ENCODE measurements around the gene PRKCE.
"Not testable (repeated sequence)": the region's sequence is repeated elsewhere in the genome, so short reads cannot be mapped to it uniquely, and the experiment has no call there.

Gene PRKCE

DNA sequence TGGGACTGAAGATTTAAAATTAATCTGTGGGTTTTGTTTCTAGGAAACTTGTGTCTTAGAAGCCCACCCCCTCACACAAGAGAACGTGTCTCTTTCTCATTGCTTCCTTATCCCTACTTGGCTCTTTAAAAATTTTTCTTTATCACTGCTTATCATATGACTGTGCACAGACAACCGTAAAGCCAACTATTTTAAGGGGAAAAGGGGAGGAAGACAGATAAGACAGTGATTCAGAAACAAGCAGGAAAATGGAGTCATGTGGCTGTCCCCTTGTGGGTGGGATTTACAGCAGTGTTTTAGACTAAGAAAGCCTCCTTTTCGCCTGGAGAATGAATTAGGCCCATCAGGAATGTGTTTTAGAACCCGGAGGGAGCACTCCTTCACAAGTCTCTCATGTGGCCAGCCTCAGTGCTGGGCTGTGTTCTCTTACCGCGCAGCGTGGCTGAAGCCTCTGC, 17.6 kb downstream of the PRKCE start:
- DNase-seq (ENCODE audit: low spot score) = peak; percentile 39

DNA sequence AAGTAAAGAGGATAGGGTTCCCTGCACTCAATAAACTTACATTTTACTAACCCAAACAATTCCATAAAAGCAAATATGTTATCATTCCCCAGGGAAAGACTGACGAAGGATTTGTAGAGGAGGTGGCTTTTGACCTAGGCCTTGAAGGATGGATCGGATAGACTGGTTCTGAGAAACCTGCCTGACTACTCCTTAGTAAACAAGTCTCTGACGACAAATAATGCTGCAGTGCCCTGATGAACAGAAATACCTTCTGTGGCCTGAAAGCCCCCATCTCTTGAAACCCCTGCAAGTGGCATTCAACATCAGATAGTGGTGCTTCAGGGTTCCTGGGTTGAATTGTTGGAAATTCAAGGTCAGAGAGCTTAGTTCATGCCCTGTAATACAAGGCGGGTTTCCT, 19.2 kb downstream of the PRKCE start:
- no peak for DNase-seq (ENCODE audit: low spot score)

DNA sequence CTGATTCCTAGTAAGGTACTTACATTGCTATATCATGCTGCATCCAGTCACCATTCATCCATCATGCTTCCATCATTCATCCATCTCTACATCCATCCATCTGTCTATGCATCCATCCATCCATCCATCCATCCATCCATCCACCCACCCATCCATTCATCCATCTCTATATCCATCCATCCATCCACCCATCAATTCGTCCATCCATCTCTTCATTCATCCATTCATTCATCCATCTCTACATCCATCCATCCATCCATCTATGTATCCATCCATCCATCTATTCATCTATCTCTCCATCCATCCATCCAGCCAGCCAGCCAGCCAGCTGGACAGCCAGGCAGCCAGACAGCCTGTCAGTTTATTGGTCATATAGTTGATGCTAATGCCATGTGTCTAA, 20.7 kb downstream of the PRKCE start:
- no peak for DNase-seq (ENCODE audit: low spot score)

DNA sequence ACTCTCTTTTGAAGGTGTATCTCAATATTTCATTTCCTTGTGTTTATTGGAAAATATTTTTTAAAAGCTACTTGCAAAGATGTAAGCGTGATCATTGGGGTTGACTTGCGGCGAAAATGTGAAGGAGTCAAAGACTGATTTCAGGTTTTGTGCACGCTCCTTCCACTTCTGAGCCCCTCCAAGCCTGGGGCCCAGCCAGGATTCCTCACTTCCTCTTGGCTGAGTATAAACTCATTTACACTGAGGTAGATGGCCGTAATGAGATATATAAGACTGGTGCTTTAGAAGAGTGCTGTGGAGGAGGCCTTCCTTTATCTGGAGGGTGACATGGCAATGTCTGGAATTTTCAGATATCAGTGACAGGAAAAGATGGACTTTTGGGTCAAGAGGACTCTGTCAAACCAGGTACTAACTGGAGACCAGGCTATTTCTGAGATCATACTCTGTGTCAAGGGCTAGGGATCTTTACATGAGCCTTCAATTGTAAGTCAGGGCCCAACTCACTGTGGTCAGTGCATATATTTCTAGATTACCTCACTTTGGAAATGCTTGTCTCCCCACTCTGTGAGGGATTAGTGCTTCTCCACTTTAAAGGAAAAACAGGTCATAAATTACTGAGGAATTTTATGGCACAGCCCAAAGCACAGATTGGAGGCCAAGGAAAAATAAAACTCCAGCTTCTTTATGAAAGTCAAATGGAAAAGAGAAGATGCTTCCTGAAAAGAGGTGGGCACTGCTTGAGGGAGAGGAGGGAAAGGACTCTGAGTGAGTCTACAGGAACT, 22.8 kb downstream of the PRKCE start:
- DNase-seq (ENCODE audit: low spot score) = no peak

DNA sequence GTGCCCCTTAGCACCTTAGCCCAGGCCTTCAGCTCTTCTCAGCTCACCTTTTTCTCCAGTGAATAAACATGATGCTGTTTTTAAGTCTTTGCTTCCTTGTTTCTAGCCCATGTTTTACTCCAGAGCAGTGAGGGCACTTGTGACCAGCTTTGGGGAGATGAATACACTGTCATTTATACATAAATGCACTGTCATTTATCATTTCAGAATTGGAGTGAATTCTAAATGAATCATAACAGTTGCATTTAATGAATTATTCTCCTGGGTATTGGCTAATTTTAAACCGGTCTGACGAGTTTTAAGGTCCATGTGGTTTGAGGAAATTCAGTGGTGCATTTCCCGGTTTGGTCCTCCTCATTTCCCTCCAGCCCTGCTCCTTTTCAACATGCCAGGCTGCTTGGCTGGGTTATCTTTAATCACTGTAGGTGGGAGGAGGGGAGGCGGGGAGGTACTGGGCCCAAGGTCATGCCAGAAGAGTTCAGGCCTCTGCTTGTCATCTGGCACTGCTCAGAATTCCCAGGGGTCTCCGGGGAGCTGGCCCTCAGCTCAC, 23.9 kb downstream of the PRKCE start:
- no peak for DNase-seq (ENCODE audit: low spot score)

DNA sequence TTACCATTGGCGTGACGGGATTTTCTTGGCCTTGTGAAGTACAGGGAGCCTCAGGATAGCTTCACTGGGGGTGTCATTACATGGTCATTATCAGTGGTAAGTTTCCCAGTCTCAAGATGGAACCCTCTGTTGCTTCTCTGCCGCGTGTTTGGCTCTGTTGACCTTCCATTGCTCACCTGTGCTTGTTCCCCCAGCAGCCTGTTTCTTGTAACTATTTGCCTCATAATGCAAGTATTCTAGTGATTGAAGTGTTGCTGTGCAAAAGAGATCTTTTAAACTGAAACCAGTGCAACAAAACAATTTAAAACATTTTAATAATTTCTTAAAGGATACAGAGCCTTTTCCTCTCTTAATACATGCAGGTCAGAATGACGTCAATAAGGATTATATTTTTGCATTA, 24.6 kb downstream of the PRKCE start:
- DNase-seq (ENCODE audit: low spot score) = no peak

DNA sequence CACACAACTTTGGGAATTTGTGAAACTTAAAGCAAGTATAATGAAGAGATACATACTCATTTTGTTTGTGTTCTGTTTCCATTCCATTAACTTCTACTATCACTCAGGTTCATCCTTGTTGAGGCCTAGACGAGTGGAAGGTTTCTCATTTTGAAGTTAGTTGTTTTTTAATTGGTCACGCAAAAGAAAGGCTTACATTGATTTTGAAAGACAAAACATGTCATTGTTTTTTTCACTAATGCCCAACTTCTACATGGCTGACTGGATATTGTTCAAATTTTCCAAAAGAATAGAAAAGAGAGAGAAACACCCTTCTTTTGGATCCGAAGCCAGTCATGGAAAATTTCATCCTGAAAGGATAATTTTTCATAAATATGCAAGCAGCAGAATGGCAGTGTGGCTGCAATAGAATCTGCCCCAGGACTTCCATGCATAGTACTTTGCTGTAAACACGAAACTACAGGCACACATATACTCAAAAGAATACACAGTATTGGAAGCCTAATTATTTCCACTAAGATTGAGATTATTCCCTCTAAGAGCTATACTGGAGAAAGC, 27.4 kb downstream of the PRKCE start:
- DNase-seq (ENCODE audit: low spot score) = no peak

DNA sequence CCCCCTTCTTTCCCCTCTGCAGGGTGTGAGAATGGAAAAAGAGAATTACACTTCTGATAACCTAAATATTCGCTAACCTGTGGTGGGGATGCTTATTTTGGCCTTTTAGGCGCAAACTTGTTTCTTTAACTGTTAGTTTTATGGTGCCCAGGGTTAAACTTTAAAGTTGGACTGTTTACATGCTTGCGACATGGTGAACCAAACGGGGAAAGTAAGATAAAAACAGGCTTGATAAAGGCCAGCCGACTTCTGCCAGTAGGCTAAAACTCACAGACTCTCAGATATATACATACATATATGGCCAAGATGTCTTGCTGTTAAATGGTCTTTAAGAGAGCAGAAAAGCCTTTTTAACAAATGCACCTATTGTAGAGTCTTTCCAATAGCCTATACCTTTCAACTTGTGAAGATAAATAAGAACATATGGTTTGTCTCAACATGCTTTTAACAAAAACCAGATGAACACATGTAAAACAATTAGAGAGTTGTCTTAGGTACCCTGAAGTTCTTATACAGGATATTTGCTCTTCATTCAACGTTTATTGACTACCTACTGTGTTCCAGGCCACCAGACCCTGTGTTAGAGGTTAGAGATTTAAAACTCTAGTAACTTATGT, 29.0 kb downstream of the PRKCE start:
- no peak for DNase-seq (ENCODE audit: low spot score)

DNA sequence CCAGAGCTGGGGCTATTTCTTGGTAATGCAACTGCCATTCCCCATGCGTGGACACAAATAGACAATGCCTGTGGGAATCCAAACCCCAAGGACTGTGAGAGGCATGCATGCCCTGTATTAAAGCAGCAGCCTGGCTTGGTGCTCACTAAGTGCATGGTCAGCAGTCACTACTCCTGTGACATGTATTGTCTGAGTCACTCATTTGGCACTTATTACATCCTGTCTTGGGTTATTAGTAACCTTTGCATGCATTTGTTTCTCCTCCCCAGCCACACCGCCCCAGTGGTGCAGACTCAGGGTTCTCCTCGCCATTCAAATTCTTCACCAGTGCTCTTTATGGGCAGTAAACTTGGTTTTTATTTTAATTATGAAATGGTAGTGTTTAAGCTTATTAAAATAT, 30.2 kb downstream of the PRKCE start:
- peak; percentile 92 for DNase-seq (ENCODE audit: low spot score)

DNA sequence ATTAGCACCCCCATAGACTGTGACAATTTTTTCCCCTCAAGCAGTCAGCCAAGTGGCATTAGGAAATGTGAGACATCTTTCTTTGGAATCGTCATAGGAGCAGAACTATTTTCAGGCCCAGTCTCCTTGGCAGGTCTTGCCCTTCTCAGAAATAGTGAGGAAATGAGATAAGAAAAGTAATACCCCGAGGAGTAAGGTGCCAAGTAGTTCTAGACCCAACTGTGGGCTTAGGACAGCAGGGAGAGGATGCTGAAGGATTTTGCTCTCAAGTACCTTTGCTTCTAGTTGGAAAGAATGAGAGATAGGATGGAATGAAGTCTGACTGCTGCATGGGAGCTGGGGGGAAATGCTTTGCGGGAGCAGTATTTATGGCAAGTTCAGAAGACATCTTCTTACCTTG, 31.8 kb downstream of the PRKCE start:
- DNase-seq (ENCODE audit: low spot score) = no peak

DNA sequence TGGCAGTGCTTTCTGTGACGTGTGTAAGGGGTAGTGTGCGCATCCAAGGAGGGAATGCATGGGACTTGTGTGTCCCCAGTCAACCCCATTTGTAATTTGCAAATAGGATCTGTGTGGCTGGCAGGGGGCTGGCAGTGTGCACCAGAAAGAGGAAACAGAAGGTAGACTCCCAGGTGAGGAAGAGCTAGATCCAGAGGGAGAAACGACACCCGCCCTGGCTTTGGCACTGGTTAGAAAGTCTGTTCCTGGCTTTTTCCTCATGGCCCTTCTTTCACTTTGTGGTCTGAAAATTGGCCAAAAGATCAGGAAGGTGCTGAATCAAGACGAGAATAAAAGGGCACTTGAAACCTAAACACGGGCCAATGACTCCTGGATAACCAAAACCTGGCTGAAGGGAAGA, 33.3 kb downstream of the PRKCE start:
- DNase-seq (ENCODE audit: low spot score) = no peak

DNA sequence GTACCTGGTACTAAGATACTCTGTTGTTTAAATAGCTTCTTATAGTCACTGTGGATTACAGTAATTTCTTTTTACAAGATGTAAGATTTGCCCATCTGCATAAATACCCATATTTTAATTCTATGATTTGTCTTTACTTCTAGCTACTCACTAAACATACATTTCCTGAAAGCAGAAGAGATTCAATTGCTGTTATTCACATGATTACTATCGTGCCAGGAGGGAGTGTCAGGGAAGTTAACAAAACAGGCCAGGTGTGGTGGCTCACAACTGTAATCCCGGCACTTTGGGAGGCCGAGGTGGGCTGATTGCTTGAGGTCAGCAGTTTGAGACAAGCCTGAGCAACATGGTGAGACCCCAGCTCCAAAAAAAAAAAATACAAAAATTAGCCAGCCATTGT, 33.8 kb downstream of the PRKCE start:
- no peak for DNase-seq (ENCODE audit: low spot score)

DNA sequence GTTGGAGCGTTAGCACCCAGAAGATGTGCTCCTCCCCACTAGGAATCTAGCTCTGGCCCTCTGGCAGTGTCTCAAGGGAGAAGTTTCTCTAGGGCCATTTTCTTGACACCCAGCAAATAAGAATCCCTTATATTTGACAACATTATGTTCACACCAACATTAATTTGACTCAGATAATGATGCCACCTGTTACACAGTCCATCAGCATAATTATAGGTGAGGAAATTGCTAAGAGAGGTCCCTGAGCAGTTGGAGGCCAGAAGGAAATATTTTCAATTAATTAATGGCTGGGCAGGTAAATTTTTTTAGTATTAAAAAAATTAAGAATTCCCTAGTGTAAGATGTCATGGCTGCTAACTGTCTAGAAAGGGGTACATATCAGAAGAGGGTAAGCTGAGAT, 36.5 kb downstream of the PRKCE start:
- no peak for DNase-seq (ENCODE audit: low spot score)

DNA sequence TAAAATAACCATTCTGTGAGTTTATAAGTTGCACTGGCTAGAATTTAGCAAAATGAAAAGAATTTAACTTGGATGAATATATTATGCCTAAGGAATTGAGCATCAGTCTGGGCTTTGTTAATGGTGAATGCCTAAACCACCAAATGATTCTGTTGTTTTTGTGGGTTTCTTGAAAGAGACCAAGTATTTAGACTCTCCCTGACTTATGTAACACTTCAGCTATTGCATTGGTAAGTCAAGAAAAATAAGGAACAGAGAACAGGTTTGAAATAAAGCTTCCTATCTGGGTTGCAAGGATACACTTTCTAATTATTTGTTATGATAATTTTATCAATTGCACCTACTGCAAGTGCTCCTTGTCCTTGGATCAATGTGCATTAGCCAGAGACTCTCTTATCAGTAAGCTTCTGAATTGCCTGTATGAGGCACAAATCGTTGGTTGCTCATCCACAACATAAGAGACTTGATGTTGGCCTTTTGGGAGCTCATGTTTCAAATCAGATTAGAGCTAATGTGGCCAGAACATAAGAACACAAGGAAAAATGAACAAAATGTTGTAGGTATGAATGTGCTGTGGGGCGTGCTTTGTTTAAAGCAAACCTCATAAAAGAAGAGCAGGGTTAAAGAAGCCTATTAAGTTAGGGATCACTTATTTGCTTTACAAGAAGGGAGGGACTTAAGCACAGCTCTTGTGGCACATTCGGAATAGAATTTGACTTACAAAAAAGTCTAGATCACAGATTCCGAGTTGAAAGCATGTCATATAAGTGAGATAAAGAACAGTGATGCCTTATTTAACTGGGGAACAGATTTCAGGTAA, 37.2 kb downstream of the PRKCE start:
- DNase-seq (ENCODE audit: low spot score) = no peak

DNA sequence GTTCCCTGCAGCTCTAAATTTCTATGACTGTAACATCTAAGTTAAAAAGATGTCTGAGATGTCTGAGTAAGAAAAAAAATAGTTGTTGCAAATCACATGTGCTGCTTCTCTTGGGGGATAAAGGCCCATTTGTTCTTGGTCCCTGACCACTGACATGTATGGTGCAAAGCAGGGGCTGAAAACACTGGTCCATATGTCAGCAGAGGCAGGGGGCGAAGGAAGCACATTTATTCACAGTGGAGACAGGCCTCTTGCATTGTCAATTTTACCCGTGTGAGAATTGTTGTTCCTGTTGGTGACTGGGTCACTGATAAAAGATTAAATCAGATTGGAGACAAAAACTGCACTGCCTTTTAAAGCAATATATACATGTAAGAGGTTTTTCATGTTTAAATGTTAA, 38.8 kb downstream of the PRKCE start:
- DNase-seq (ENCODE audit: low spot score) = no peak

DNA sequence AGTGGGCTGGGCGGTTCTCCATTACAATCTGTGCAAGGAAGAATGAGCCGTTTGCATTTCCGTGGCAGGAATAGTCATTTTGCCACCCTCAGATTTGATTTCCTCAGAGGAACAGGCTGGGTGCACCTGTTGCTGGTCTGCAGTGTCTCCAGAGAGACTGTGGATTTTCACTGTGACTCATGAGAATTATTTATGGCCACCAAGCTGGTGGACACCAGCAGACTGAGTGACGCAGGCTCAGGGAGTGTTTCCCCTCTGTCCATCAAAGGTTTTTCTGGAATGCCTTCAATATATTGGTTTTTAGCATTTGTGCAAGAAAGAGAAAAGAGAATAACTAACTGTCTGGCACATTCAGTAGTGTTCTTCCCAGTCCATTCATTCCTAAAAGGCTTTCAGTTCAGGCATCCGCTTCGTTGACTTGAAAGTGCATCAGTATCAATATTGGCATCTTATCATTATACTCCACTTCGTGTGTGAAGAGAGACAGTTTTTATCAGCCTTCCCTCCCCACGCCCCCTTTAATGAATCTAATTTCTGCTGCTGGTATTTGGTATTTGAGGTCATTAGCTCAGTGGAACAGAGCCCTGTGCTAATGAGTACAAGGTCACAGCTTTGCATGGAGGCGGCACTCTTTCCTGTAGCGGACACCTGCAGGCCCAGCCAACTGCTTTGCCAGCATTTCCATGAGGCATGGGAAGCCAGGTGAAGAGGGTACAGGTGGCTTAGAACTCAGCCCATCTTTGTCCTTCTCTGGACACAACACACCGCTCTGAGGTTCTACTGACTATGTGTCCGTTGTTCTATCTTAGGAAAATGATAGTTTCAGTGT, 39.9 kb downstream of the PRKCE start:
- no peak for DNase-seq (ENCODE audit: low spot score)

DNA sequence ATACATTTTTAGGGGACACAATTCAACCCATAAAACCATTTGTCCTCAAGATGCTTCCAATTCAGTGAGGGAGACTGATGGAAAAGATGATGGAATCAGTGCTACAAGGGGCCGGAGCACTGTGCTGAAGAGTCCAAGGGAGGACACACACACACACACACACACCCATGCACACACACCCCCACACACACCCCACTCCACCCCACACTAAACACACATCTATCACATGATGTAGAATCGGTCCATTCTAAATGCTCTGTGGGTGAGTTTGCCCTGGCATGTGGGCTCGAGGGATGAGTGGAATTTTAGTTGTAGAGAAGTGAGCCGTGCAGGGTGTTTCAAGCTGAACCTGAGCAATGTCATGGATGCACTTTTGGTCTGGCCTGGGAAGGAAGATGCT, 41.1 kb downstream of the PRKCE start:
- DNase-seq (ENCODE audit: low spot score) = no peak

DNA sequence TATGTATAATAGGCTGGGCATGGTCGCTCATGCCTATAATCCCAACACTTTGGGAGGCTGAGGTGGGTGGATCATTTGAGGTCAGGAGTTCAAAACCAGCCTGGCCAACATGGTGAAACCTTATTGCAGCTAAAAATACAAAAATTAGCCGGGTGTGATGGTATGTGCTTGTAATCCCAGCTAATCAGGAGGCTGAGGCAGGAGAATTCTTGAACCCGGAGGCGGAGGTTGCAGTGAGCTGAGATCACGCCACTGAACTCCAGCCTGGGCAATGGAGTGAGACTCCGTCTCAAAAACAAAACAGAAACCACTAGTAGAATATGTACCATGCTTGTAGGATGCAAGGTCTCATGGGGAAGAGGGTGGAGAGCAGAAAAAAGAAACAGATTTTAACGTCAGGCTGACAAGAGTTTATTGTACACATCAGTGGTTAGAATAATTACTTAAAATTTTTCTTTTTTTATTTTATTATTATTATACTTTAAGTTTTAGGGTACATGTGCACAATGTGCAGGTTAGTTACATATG, 44.1 kb downstream of the PRKCE start:
- not testable (repeated sequence) for DNase-seq (ENCODE audit: low spot score)

DNA sequence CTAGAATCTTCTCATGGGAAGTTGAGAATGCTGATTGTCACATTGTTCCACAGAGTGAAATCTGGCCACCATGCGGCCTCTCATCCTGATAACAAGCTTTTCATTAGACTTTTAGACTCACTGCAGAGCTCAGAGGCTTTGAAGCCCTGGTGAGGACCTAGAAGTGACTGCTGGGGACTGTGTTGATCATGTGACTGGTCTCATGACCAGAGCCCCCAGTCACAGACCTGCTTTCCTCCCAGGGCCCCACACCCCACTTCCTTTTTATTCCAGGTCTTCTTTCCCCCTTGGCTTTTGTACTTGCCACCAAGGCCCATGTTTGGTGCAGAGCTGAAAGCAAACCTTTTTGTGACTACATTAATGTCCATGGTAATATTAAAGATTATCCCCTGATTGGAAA, 45.2 kb downstream of the PRKCE start:
- no peak for DNase-seq (ENCODE audit: low spot score)

DNA sequence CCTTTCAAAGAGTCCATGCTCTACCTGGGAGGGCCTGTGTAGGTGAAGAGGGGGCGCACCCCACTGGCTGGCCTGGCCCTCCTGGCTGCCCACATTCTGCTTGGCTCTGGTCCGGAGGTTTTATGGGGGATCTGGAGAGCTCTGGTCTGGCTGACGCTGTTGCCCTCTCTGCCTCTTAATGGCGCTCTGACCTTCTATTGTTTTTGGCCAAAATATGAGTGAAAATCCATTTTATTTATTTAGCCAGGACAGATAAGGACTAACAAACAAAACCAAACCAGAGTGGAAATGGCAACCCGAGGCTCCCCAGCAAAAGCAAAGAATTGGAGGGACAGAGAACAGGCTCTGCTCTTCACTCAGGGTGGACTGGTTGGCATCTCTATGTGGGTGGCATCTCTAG, 45.7 kb downstream of the PRKCE start:
- DNase-seq (ENCODE audit: low spot score) = no peak

DNA sequence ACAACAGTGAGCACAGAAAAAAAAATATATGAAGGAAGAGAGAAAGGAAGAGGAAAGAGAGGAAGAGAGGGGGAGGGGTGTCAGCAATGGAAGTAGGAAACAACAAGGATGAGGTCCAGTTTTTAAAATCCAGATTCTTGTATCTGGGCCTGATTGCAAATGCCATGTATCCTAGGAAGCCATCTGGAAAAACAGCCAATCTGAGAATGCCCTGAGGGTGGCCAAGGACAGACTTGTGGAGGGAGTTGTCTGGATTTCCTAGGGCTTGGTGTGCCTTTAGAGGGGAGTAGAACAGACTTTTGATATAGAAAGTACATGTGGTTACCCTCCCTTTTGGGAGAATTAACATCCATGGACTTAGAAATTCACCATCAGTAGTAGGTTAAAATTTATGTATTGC, 47.1 kb downstream of the PRKCE start:
- DNase-seq (ENCODE audit: low spot score) = no peak

Data from kidney capillary endothelial cell (primary cell).